T47D (cell line): ENCODE measurements around the gene CYP2S1.
A peak's percentile ranks its signal among the peaks of the same experiment; 100 is the strongest.
"Not testable (repeated sequence)": the region's sequence is repeated elsewhere in the genome, so short reads cannot be mapped to it uniquely, and the experiment has no call there.

Source experiments
- DNase-seq, 2 experiments: peaks; one replicate each; pipeline versions ENCODE4 v3.0.0 to v3.0.0-alpha.2; 2011 to 2012; ENCODE audit warnings: low read depth in 1 of 2, low spot score in 1 of 2
- JUND ChIP-seq: IDR thresholded peaks from 2 replicates; pipeline ENCODE4 v1.6.1; 2012; ENCODE audit warnings: low read depth
- in situ Hi-C: cut with HindIII; loops from 2 replicates; pipeline ENCODE4 v1.10.0; 2016; ENCODE audit warnings: low sequenced_read_pairs, low pct_unique_long_range_greater_than_20kb

CYP2S1 gene

GRCh38 chr19:41175801-41176777 is 16.9 kb upstream of the CYP2S1 start:
- in situ Hi-C loops, result no loop called here
- no peak for TF ChIP-seq JUND
- peak in 1 of 2 experiments; percentile 24 for DNase-seq

- in situ Hi-C loops, DNase-seq: not testable (repeated sequence)
Measured at GRCh38 chr19:41180173-41180572, 12.8 kb upstream of the CYP2S1 start.

GRCh38 chr19:41186971-41187883 is 5.8 kb upstream of the CYP2S1 start:
- TF ChIP-seq JUND, result no peak
- in situ Hi-C loops, result no loop called here

GRCh38 chr19:41187884-41188279 is 5.1 kb upstream of the CYP2S1 start:
- no peak for TF ChIP-seq JUND
- in situ Hi-C loops, result no loop called here
- no peak for DNase-seq

More at GRCh38 chr19:41186971-41187883, 5.8 kb upstream of the CYP2S1 start:
- DNase-seq, result no peak

- DNase-seq, result no peak
- in situ Hi-C loops, result no loop called here
- no peak for TF ChIP-seq JUND
Measured at GRCh38 chr19:41189425-41190065, 3.5 kb upstream of the CYP2S1 start.

GRCh38 chr19:41193430-41194156 is 574 bp downstream of the CYP2S1 start:
- no peak for DNase-seq
- TF ChIP-seq JUND, result no peak
- in situ Hi-C loops, result no loop called here

- no peak for DNase-seq
- TF ChIP-seq JUND, result no peak
- in situ Hi-C loops, result no loop called here
Measured at GRCh38 chr19:41194157-41194552, 1.1 kb downstream of the CYP2S1 start.

- DNase-seq, result no peak
- in situ Hi-C loops, result no loop called here
Measured at GRCh38 chr19:41195675-41196497, 2.9 kb downstream of the CYP2S1 start.

GRCh38 chr19:41198559-41198958 is 5.5 kb downstream of the CYP2S1 start:
- no peak for DNase-seq
- in situ Hi-C loops, result no loop called here
- no peak for TF ChIP-seq JUND

More at GRCh38 chr19:41195675-41196497, 2.9 kb downstream of the CYP2S1 start:
- no peak for TF ChIP-seq JUND

- no peak for TF ChIP-seq JUND
- in situ Hi-C loops, result no loop called here
- DNase-seq, result no peak
Measured at GRCh38 chr19:41203371-41203770, 10.4 kb downstream of the CYP2S1 start.

GRCh38 chr19:41204338-41204737 is 11.3 kb downstream of the CYP2S1 start:
- DNase-seq, result peak; percentile 52 to 82
- in situ Hi-C loops, result not testable (repeated sequence)
